IMR-90 (cell line): Measurements from ENCODE around the gene CLCF1. TPM values are rescaled to one million over a fixed set of nuclear protein-coding genes. Genes with fewer than 3 reads are reported as not detected.

Experiments
- ATAC-seq: fragments of 200-7000 bp; cut with Tn5 transposase; 2 replicates; pipeline ENCODE4 v1.9.1; 2020; ENCODE audit warnings: low read depth, mild to moderate bottlenecking, moderate library complexity
- BruUV-seq: library from RNA; stranded (reverse); fragments of 400-500 nt; replicated peaks from 2 replicates; lab custom pipeline; 2021; lab: Mats Ljungman, UMichigan
- CTCF ChIA-PET: fragments of 300-600 bp; formaldehyde crosslinking; extraction: SDS; loops from one replicate; lab custom pipeline; 2021; ENCODE audit warnings: antibody characterized with exemption; lab: Yijun Ruan, JAX
- POLR2A ChIA-PET: fragments of 300-600 bp; sonication (Branson Sonifier 250); formaldehyde crosslinking; loops from one replicate; lab custom pipeline; 2022; ENCODE audit warnings: antibody characterized with exemption; ENCODE audit not compliant: unreplicated experiment; lab: Charles Lee
- DNase-seq: peaks from one replicate; pipeline ENCODE4 v3.0.0; 2013
- H2AFZ ChIP-seq: replicated peaks from 2 replicates; pipeline ENCODE3; 2013; ENCODE audit warnings: low read length, mild to moderate bottlenecking; ENCODE audit not compliant: poor library complexity
- H2AK5ac ChIP-seq: 2 replicates; pipeline ENCODE4 v1.6.1; 2013; ENCODE audit warnings: low read depth, low read length, inconsistent platforms
- H2AK9ac ChIP-seq: replicated peaks from 2 replicates; pipeline ENCODE3; 2013; ENCODE audit warnings: mild to moderate bottlenecking, low read depth, low read length, moderate library complexity; ENCODE audit not compliant: poor library complexity
- H2BK120ac ChIP-seq: 2 replicates; pipeline ENCODE4 v1.6.1; 2013; ENCODE audit warnings: low read depth, low read length, inconsistent platforms
- H2BK15ac ChIP-seq: 3 replicates; pipeline ENCODE4 v1.6.1; 2013; ENCODE audit warnings: low read depth, low read length, inconsistent platforms
- H2BK20ac ChIP-seq: 2 replicates; pipeline ENCODE4 v1.6.1; 2013; ENCODE audit warnings: low read depth, mild to moderate bottlenecking, inconsistent platforms, low read length, moderate library complexity
- H2BK5ac ChIP-seq: 2 replicates; pipeline ENCODE4 v1.6.1; 2013; ENCODE audit warnings: mild to moderate bottlenecking, low read depth, low read length, inconsistent platforms; ENCODE audit not compliant: poor library complexity, severe bottlenecking
- H3K14ac ChIP-seq: replicated peaks from 2 replicates; pipeline ENCODE4 v1.6.1; 2013; ENCODE audit warnings: low read depth, low read length, inconsistent platforms
- H3K18ac ChIP-seq: 2 replicates; pipeline ENCODE4 v1.6.1; 2013; ENCODE audit warnings: low read depth, low read length, control low read depth
- H3K23ac ChIP-seq: 2 replicates; pipeline ENCODE4 v1.6.1; 2013; ENCODE audit warnings: low read depth, low read length, inconsistent platforms
- H3K27ac ChIP-seq: 2 replicates; pipeline ENCODE4 v1.5.1; 2013; ENCODE audit warnings: mild to moderate bottlenecking, control low read depth, low read length; ENCODE audit not compliant: insufficient read depth
- H3K27me3 ChIP-seq: 2 replicates; pipeline ENCODE4 v1.6.1; 2013; ENCODE audit warnings: low read length; ENCODE audit not compliant: control insufficient read depth, insufficient read depth
- H3K36me3 ChIP-seq: 2 replicates; pipeline ENCODE4 v1.6.1; 2013; ENCODE audit warnings: low read length, mixed read lengths; ENCODE audit not compliant: control insufficient read depth, insufficient read depth
- H3K4ac ChIP-seq: 2 replicates; pipeline ENCODE4 v1.6.1; 2013; ENCODE audit warnings: low read depth, low read length, inconsistent platforms
- H3K4me1 ChIP-seq: 2 replicates; pipeline ENCODE4 v1.6.1; 2013; ENCODE audit warnings: low read length, mixed read lengths; ENCODE audit not compliant: control insufficient read depth, insufficient read depth
- H3K4me2 ChIP-seq: 2 replicates; pipeline ENCODE4 v1.6.1; 2013; ENCODE audit warnings: low read depth, mild to moderate bottlenecking, control low read depth, low read length, moderate library complexity
- H3K4me3 ChIP-seq: 2 replicates; pipeline ENCODE4 v1.5.1; 2013; ENCODE audit warnings: low read depth, mild to moderate bottlenecking, control low read depth, low read length, moderate library complexity; ENCODE audit not compliant: insufficient read depth
- H3K56ac ChIP-seq: 2 replicates; pipeline ENCODE4 v1.6.1; 2013; ENCODE audit warnings: low read length, inconsistent platforms; ENCODE audit not compliant: insufficient read depth; ENCODE audit errors: extremely low read depth
- H3K79me1 ChIP-seq, 2 experiments: 2 replicates each; pipeline ENCODE4 v1.6.1; 2013; ENCODE audit warnings: low read length in 2 of 2, inconsistent platforms in 1 of 2, low read depth in 1 of 2
- H3K9ac ChIP-seq: 2 replicates; pipeline ENCODE4 v1.6.1; 2013; ENCODE audit warnings: low read depth, low read length, control low read depth
- H3K9me1 ChIP-seq: 2 replicates; pipeline ENCODE4 v1.6.1; 2013; ENCODE audit warnings: low read length, inconsistent platforms; ENCODE audit not compliant: insufficient read depth
- H3K9me3 ChIP-seq: 2 replicates; pipeline ENCODE4 v1.6.1; 2013; ENCODE audit warnings: low read length; ENCODE audit not compliant: control insufficient read depth, insufficient read depth
- H4K20me1 ChIP-seq: 2 replicates; pipeline ENCODE4 v1.6.1; 2013; ENCODE audit warnings: low read length, inconsistent platforms; ENCODE audit not compliant: insufficient read depth
- H4K5ac ChIP-seq: 2 replicates; pipeline ENCODE4 v1.6.1; 2013; ENCODE audit warnings: mild to moderate bottlenecking, low read depth, low read length, control low read depth
- H4K8ac ChIP-seq, 2 experiments: 2 replicates each; pipeline ENCODE4 v1.6.1; 2013; ENCODE audit warnings: low read depth in 2 of 2, low read length in 2 of 2, control low read depth in 1 of 2, inconsistent platforms in 1 of 2
- H4K91ac ChIP-seq: 2 replicates; pipeline ENCODE4 v1.6.1; 2013; ENCODE audit warnings: low read depth, low read length, inconsistent platforms; ENCODE audit not compliant: insufficient read depth
- BHLHE40 ChIP-seq: fragments of 150-350 bp; IDR thresholded peaks from 2 replicates; pipeline ENCODE4 v1.6.1; 2016; ENCODE audit warnings: mild to moderate bottlenecking, low read depth, low read length
- CEBPB ChIP-seq: IDR thresholded peaks from 2 replicates; pipeline ENCODE4 v1.6.1; 2012; ENCODE audit warnings: low read depth, low read length, improper control_type of control experiment
- CHD1 ChIP-seq: IDR thresholded peaks from 2 replicates; pipeline ENCODE4 v1.6.1; 2012; ENCODE audit warnings: low read depth, low read length, improper control_type of control experiment
- CTCF ChIP-seq: conservative IDR thresholded peaks from 2 replicates; pipeline ENCODE4 v1.5.1; 2012; ENCODE audit warnings: mild to moderate bottlenecking, low read depth, low read length, improper control_type of control experiment
- ELK1 ChIP-seq: fragments of 150-350 bp; IDR thresholded peaks from 2 replicates; pipeline ENCODE4 v1.6.1; 2016; ENCODE audit warnings: low read depth, mild to moderate bottlenecking, low read length, moderate library complexity, borderline replicate concordance
- FOS ChIP-seq: fragments of 150-350 bp; IDR thresholded peaks from 2 replicates; pipeline ENCODE4 v1.6.1; 2016; ENCODE audit warnings: low read depth, low read length
- MAFK ChIP-seq: IDR thresholded peaks from 2 replicates; pipeline ENCODE4 v1.6.1; 2012; ENCODE audit warnings: low read depth, low read length, improper control_type of control experiment
- MAZ ChIP-seq: IDR thresholded peaks from 2 replicates; pipeline ENCODE4 v1.6.1; 2012; ENCODE audit warnings: low read depth, mild to moderate bottlenecking, low read length, improper control_type of control experiment, moderate library complexity, borderline replicate concordance
- MXI1 ChIP-seq: IDR thresholded peaks from 2 replicates; pipeline ENCODE4 v1.6.1; 2012; ENCODE audit warnings: low read depth, mild to moderate bottlenecking, low read length, moderate library complexity, borderline replicate concordance
- NFE2L2 ChIP-seq: fragments of 150-350 bp; IDR thresholded peaks from 2 replicates; pipeline ENCODE4 v1.6.1; 2016; ENCODE audit warnings: low read depth, mild to moderate bottlenecking, low read length
- POLR2A ChIP-seq: IDR thresholded peaks from 2 replicates; pipeline ENCODE4 v1.6.1; 2012; ENCODE audit warnings: mild to moderate bottlenecking, low read depth, low read length
- RAD21 ChIP-seq: IDR thresholded peaks from 2 replicates; pipeline ENCODE4 v1.6.1; 2012; ENCODE audit warnings: low read length, improper control_type of control experiment
- RCOR1 ChIP-seq: IDR thresholded peaks from 2 replicates; pipeline ENCODE4 v1.6.1; 2012; ENCODE audit warnings: mild to moderate bottlenecking, low read length, improper control_type of control experiment; ENCODE audit not compliant: insufficient replicate concordance
- RFX5 ChIP-seq: IDR thresholded peaks from 2 replicates; pipeline ENCODE4 v1.8.0; 2012; ENCODE audit warnings: low read depth, mild to moderate bottlenecking, low read length, moderate library complexity
- SMC3 ChIP-seq: fragments of 150-350 bp; IDR thresholded peaks from 2 replicates; pipeline ENCODE4 v1.6.1; 2016; ENCODE audit warnings: low read depth, mild to moderate bottlenecking, antibody characterized with exemption, low read length, moderate library complexity
- USF2 ChIP-seq: fragments of 150-350 bp; IDR thresholded peaks from 2 replicates; pipeline ENCODE4 v1.6.1; 2017; ENCODE audit warnings: mild to moderate bottlenecking, antibody characterized with exemption, low read length, low read depth
- WGBS, 2 experiments: methylation state at CpG; one replicate each; pipeline versions ENCODE4 v1.1.5 to v1.1.7; 2013; ENCODE audit warnings: missing lambda C conversion rate in 2 of 2; ENCODE audit not compliant: insufficient read length in 1 of 2; ENCODE audit errors: extremely low coverage in 2 of 2; 5-methylcytosine and 5-hydroxymethylcytosine counted together
- dilution Hi-C: fragments of 300-500 bp; cut with HindIII; formaldehyde crosslinking; loops from one replicate; pipeline ENCODE4 v1.14.3; 2018; ENCODE audit warnings: low sequenced_read_pairs; ENCODE audit not compliant: unreplicated experiment
- in situ Hi-C: fragments of 300-500 bp; cut with MboI; formaldehyde crosslinking; loops from 3 replicates; pipeline ENCODE4 v1.14.3; 2019; ENCODE audit warnings: low sequenced_read_pairs, inconsistent platforms, mixed read lengths
- intact Hi-C: fragments of 100-400 bp; cut with micrococcal nuclease; formaldehyde crosslinking; loops from 2 replicates; pipeline ENCODE4 v1.10.0; 2022
- polyA plus RNA-seq, 3 experiments: library from polyadenylated mRNA; depleted of rRNA; stranded (reverse); fragments of >200 nt; gene quantifications; 2 replicates each; pipeline ENCODE4 v1.2.3, GENCODE V29; 2012; ENCODE audit warnings: low replicate concordance in 1 of 3
- total RNA-seq: library from RNA; depleted of rRNA; stranded (reverse); fragments of >200 nt; gene quantifications from 2 replicates; pipeline ENCODE4 v1.2.3, GENCODE V29; 2012

The CLCF1 gene
- total and polyA plus RNA-seq, 2 of the 4 experiments (the other 2 are of a cell fraction), result 5.6 to 27.8 TPM

GRCh38 chr11:67393990-67394389 is 20.6 kb upstream of the CLCF1 start:
- ATAC-seq (no peak), DNase-seq (no peak)
- Histone ChIP-seq H2AK5ac (no peak overlapping the region), H3K4me2 (no peak overlapping the region), H3K4me3 (no peak overlapping the region), H3K4ac (no peak overlapping the region), H2AK9ac (no peak overlapping the region), H2BK15ac (no peak overlapping the region), H3K9ac (no peak overlapping the region), H3K36me3 (peaks cover 29% of the 10 kb centered on the region), H2AFZ (no peak overlapping the region), H4K5ac (no peak overlapping the region), H3K18ac (no peak overlapping the region), H3K14ac (no peak overlapping the region), H2BK5ac (no peak overlapping the region), H3K9me1 (no peaks in the 10 kb centered on the region; the same call in 1 of the 2 replicates), H2BK20ac (no peak overlapping the region), H4K8ac (no peak overlapping the region), H3K27ac (no peak overlapping the region), H3K4me1 (peaks cover 3% of the 10 kb centered on the region), H3K27me3 (no peaks in the 10 kb centered on the region), H3K56ac (no peak overlapping the region), H3K9me3 (no peaks in the 10 kb centered on the region), H3K23ac (no peak overlapping the region), H4K91ac (no peak overlapping the region), H3K79me1 (peaks cover 15 to 44% of the 10 kb centered on the region in 2 experiments; a peak in 3 of 4 replicates), H4K20me1 (peaks cover 15% of the 10 kb centered on the region), H2BK120ac (no peak overlapping the region)
- WGBS, 2 experiments, result 72% methylated on average over 2 of the region's 5 CpGs; no CpG with 5 or more reads in 1 of the 2 experiments
- dilution Hi-C loops (no loop called here), in situ Hi-C loops (no loop called here), intact Hi-C loops (no loop called here)
- no peak for TF ChIP-seq CTCF
- TF ChIP-seq SMC3, result no peak
- no peak for TF ChIP-seq USF2
- TF ChIP-seq MAZ, result no peak
- no peak for TF ChIP-seq BHLHE40
- no peak for TF ChIP-seq CEBPB
- TF ChIP-seq NFE2L2, result no peak
- TF ChIP-seq ELK1, result no peak
- TF ChIP-seq CHD1, result no peak
- TF ChIP-seq MAFK, result no peak
- no peak for TF ChIP-seq RCOR1
- TF ChIP-seq POLR2A, result no peak
- no peak for TF ChIP-seq MXI1
- TF ChIP-seq RFX5, result no peak
- no peak for TF ChIP-seq FOS
- TF ChIP-seq RAD21, result no peak
- ChIA-PET POLR2A (no interaction called here), CTCF (interaction anchor here (0.6 to 1.1 kb wide), 2 partner anchors 11 to 13 kb away, joined by 4 to 6 read pairs; no protein-coding TSS in a partner anchor)
- BruUV-seq, result no TSS peak
